ENCODE data around the gene BCL7B. TPM values are rescaled to one million over a fixed set of nuclear protein-coding genes. Genes with fewer than 3 reads are reported as not detected.

BCL7B gene
- total and polyA plus RNA-seq, 2 of the 13 experiments (the other 11 are each of a cell fraction or from before 2014, with no cell fraction given), result 24.3 to 38.2 TPM

DNA sequence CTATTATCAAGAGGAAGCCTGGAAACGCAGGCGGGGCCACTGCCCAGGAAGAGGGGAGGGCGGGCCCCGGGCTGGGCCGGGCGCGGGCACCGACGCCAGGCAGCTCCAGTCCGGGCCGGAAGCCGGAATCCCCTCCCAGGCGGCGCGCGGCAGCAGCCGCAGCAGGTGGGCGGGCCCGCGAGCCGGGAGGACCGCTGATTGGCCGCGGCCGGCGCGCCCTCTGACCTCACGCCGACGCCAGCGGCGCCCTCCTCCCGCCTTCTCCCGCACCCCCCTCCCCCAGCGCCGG is 438 bp downstream of the BCL7B start (continued):
- TF ChIP-seq, protein P1, sequence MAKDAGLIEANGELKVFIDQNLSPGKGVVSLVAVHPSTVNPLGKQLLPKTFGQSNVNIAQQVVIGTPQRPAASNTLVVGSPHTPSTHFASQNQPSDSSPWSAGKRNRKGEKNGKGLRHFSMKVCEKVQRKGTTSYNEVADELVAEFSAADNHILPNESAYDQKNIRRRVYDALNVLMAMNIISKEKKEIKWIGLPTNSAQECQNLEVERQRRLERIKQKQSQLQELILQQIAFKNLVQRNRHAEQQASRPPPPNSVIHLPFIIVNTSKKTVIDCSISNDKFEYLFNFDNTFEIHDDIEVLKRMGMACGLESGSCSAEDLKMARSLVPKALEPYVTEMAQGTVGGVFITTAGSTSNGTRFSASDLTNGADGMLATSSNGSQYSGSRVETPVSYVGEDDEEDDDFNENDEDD (CRISPR knock-in tag; IDR thresholded peaks at IDR 0.05; ENCODE audit: borderline replicate concordance), result peak; percentile 67; the same call in 1 of the 2 replicates
- TF ChIP-seq ZNF672 (CRISPR knock-in tag; IDR thresholded peaks at IDR 0.05) (no peak), EP300 (IDR thresholded peaks at IDR 0.05; ENCODE audit: low read depth in 2 of 2, low read length in 2 of 2) (0 out of 4 replicates have a peak, but pooled peaks of 1 of the 2 experiments have one; percentile 21), EP300 (CRISPR knock-in tag; IDR thresholded peaks at IDR 0.05; ENCODE audit: borderline replicate concordance) (no peak), SP1 (IDR thresholded peaks at IDR 0.05) (no peak), SP1 (CRISPR knock-in tag; IDR thresholded peaks at IDR 0.05) (peak; percentile 65), CREB1 (IDR thresholded peaks at IDR 0.05) (0 out of 2 replicates have a peak, but pooled peaks have one; percentile 38), CREB1 (CRISPR knock-in tag; IDR thresholded peaks at IDR 0.05) (no peak), KMT2A (CRISPR knock-in tag; IDR thresholded peaks at IDR 0.05) (peak; percentile 76; the same call in 1 of the 2 replicates), HCFC1 (IDR thresholded peaks at IDR 0.05; ENCODE audit: low read depth, low read length) (no peak), ELF1 (CRISPR knock-in tag; IDR thresholded peaks at IDR 0.05) (peak; percentile 55; the same call in 1 of the 2 replicates)
- TF ChIP-seq, protein P2, sequence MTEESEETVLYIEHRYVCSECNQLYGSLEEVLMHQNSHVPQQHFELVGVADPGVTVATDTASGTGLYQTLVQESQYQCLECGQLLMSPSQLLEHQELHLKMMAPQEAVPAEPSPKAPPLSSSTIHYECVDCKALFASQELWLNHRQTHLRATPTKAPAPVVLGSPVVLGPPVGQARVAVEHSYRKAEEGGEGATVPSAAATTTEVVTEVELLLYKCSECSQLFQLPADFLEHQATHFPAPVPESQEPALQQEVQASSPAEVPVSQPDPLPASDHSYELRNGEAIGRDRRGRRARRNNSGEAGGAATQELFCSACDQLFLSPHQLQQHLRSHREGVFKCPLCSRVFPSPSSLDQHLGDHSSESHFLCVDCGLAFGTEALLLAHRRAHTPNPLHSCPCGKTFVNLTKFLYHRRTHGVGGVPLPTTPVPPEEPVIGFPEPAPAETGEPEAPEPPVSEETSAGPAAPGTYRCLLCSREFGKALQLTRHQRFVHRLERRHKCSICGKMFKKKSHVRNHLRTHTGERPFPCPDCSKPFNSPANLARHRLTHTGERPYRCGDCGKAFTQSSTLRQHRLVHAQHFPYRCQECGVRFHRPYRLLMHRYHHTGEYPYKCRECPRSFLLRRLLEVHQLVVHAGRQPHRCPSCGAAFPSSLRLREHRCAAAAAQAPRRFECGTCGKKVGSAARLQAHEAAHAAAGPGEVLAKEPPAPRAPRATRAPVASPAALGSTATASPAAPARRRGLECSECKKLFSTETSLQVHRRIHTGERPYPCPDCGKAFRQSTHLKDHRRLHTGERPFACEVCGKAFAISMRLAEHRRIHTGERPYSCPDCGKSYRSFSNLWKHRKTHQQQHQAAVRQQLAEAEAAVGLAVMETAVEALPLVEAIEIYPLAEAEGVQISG (CRISPR knock-in tag; IDR thresholded peaks at IDR 0.05), result peak; percentile 59
- TF ChIP-seq, protein P3, sequence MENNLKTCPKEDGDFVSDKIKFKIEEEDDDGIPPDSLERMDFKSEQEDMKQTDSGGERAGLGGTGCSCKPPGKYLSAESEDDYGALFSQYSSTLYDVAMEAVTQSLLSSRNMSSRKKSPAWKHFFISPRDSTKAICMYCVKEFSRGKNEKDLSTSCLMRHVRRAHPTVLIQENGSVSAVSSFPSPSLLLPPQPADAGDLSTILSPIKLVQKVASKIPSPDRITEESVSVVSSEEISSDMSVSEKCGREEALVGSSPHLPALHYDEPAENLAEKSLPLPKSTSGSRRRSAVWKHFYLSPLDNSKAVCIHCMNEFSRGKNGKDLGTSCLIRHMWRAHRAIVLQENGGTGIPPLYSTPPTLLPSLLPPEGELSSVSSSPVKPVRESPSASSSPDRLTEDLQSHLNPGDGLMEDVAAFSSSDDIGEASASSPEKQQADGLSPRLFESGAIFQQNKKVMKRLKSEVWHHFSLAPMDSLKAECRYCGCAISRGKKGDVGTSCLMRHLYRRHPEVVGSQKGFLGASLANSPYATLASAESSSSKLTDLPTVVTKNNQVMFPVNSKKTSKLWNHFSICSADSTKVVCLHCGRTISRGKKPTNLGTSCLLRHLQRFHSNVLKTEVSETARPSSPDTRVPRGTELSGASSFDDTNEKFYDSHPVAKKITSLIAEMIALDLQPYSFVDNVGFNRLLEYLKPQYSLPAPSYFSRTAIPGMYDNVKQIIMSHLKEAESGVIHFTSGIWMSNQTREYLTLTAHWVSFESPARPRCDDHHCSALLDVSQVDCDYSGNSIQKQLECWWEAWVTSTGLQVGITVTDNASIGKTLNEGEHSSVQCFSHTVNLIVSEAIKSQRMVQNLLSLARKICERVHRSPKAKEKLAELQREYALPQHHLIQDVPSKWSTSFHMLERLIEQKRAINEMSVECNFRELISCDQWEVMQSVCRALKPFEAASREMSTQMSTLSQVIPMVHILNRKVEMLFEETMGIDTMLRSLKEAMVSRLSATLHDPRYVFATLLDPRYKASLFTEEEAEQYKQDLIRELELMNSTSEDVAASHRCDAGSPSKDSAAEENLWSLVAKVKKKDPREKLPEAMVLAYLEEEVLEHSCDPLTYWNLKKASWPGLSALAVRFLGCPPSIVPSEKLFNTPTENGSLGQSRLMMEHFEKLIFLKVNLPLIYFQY (CRISPR knock-in tag; IDR thresholded peaks at IDR 0.05; ENCODE audit: borderline replicate concordance), result peak; percentile 98
- TF ChIP-seq, protein P4, sequence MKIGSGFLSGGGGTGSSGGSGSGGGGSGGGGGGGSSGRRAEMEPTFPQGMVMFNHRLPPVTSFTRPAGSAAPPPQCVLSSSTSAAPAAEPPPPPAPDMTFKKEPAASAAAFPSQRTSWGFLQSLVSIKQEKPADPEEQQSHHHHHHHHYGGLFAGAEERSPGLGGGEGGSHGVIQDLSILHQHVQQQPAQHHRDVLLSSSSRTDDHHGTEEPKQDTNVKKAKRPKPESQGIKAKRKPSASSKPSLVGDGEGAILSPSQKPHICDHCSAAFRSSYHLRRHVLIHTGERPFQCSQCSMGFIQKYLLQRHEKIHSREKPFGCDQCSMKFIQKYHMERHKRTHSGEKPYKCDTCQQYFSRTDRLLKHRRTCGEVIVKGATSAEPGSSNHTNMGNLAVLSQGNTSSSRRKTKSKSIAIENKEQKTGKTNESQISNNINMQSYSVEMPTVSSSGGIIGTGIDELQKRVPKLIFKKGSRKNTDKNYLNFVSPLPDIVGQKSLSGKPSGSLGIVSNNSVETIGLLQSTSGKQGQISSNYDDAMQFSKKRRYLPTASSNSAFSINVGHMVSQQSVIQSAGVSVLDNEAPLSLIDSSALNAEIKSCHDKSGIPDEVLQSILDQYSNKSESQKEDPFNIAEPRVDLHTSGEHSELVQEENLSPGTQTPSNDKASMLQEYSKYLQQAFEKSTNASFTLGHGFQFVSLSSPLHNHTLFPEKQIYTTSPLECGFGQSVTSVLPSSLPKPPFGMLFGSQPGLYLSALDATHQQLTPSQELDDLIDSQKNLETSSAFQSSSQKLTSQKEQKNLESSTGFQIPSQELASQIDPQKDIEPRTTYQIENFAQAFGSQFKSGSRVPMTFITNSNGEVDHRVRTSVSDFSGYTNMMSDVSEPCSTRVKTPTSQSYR (CRISPR knock-in tag; IDR thresholded peaks at IDR 0.05; ENCODE audit: borderline replicate concordance), result peak; percentile 49; the same call in 1 of the 2 replicates
- TF ChIP-seq, protein P5, sequence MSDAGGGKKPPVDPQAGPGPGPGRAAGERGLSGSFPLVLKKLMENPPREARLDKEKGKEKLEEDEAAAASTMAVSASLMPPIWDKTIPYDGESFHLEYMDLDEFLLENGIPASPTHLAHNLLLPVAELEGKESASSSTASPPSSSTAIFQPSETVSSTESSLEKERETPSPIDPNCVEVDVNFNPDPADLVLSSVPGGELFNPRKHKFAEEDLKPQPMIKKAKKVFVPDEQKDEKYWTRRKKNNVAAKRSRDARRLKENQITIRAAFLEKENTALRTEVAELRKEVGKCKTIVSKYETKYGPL (CRISPR knock-in tag; IDR thresholded peaks at IDR 0.05), result no peak
